Activated naive CD4-positive, alpha-beta T cell treated with anti-CD3 and anti-CD28 coated beads, Interleukin-2, amount 50 U/mL, for 72 hours (primary cell): ENCODE results near the gene NRAP. TPM values are rescaled to one million over a fixed set of nuclear protein-coding genes. Genes with fewer than 3 reads are reported as not detected.

Source experiments
- ATAC-seq, 2 donors: fragments of 150-1000 bp; cut with Tn5 transposase; 2 replicates each; pipeline ENCODE4 v1.10.0; 2021; ENCODE audit warnings: mild to moderate bottlenecking in 2 of 2, moderate library complexity in 2 of 2
- DNase-seq, 2 donors: peaks; one replicate each; pipeline ENCODE4 v3.0.0; 2021 to 2022; ENCODE audit warnings: low spot score in 2 of 2
- H3K27ac Mint-ChIP-seq, 2 donors: one replicate each; pipeline ENCODE4 v1.8.0; 2022; ENCODE audit warnings: mild to moderate bottlenecking in 2 of 2, mixed read lengths in 2 of 2
- H3K36me3 Mint-ChIP-seq, 2 donors: one replicate each; pipeline ENCODE4 v1.8.0; 2022; ENCODE audit warnings: mixed read lengths in 2 of 2
- H3K9me3 Mint-ChIP-seq, 2 donors: one replicate each; pipeline ENCODE4 v1.8.0; 2022; ENCODE audit warnings: mixed read lengths in 2 of 2
- total RNA-seq, 2 donors: library from RNA; stranded (reverse); gene quantifications; one replicate each; pipeline ENCODE4 v1.2.3, GENCODE V29; 2022

The NRAP gene
- not detected for total RNA-seq

- no peak for ATAC-seq
- Mint-ChIP-seq H3K36me3 (peaks cover 0 to 4% of the 10 kb centered on the region in 2 donors), H3K27ac (no peak within 1 kb of the TSS), H3K9me3 (peaks cover 0 to 4% of the 10 kb centered on the region in 2 donors)
- DNase-seq, result no peak
Observed at GRCh38 chr10:113663908-113664307, at the start of gene NRAP. TSS of gene NRAP (minus strand) at chr10:113664041. CDS start at chr10:113663882, 159 bp downstream.

- ATAC-seq (no peak), DNase-seq (no peak)
- no peak overlapping the region for H3K27ac Mint-ChIP-seq
- no peaks in the 10 kb centered on the region for H3K9me3 Mint-ChIP-seq
- peaks cover 6 to 11% of the 10 kb centered on the region in 2 donors for H3K36me3 Mint-ChIP-seq
Observed at GRCh38 chr10:113713640-113713982, 49.8 kb upstream of the NRAP start.

- ATAC-seq (no peak), DNase-seq (no peak)
- no peaks in the 10 kb centered on the region for H3K9me3 Mint-ChIP-seq
- H3K36me3 Mint-ChIP-seq, result peaks cover 6 to 11% of the 10 kb centered on the region in 2 donors
- no peak overlapping the region for H3K27ac Mint-ChIP-seq
Observed at GRCh38 chr10:113712755-113713639, 49.2 kb upstream of the NRAP start.

GRCh38 chr10:113712024-113712423, 48.2 kb upstream of the NRAP start:
- no peaks in the 10 kb centered on the region for H3K9me3 Mint-ChIP-seq
- H3K36me3 Mint-ChIP-seq, result peaks cover 6 to 11% of the 10 kb centered on the region in 2 donors
- no peak for ATAC-seq

GRCh38 chr10:113711142-113711541, 47.3 kb upstream of the NRAP start:
- peaks cover 6 to 11% of the 10 kb centered on the region in 2 donors for H3K36me3 Mint-ChIP-seq
- H3K9me3 Mint-ChIP-seq, result no peaks in the 10 kb centered on the region
- no peak overlapping the region for H3K27ac Mint-ChIP-seq

More at GRCh38 chr10:113712024-113712423, 48.2 kb upstream of the NRAP start:
- no peak for DNase-seq
- no peak overlapping the region for H3K27ac Mint-ChIP-seq

GRCh38 chr10:113709221-113709838, 45.5 kb upstream of the NRAP start:
- peak overlapping the region in 1 of 2 donors; percentile 16 for H3K27ac Mint-ChIP-seq
- no peaks in the 10 kb centered on the region for H3K9me3 Mint-ChIP-seq
- H3K36me3 Mint-ChIP-seq, result peaks cover 5% of the 10 kb centered on the region in 2 donors
- ATAC-seq (no peak), DNase-seq (no peak)

More at GRCh38 chr10:113711142-113711541, 47.3 kb upstream of the NRAP start:
- DNase-seq (no peak), ATAC-seq (no peak)

GRCh38 chr10:113708640-113709039, 44.8 kb upstream of the NRAP start:
- ATAC-seq (no peak), DNase-seq (no peak)
- Mint-ChIP-seq H3K36me3 (peaks cover 0 to 5% of the 10 kb centered on the region in 2 donors), H3K9me3 (no peaks in the 10 kb centered on the region), H3K27ac (peak overlapping the region; percentile 16 to 82)

GRCh38 chr10:113706623-113707022, 42.8 kb upstream of the NRAP start:
- peaks cover 0 to 5% of the 10 kb centered on the region in 2 donors for H3K36me3 Mint-ChIP-seq
- peak in 1 of 2 donors; percentile 43 for ATAC-seq
- no peak for DNase-seq
- H3K27ac Mint-ChIP-seq, result peak overlapping the region in 1 of 2 donors; percentile 23
- no peaks in the 10 kb centered on the region for H3K9me3 Mint-ChIP-seq

- Mint-ChIP-seq H3K9me3 (no peaks in the 10 kb centered on the region), H3K36me3 (peaks cover 0 to 5% of the 10 kb centered on the region in 2 donors), H3K27ac (no peak overlapping the region)
- ATAC-seq (no peak), DNase-seq (no peak)
Observed at GRCh38 chr10:113705344-113705652, 41.5 kb upstream of the NRAP start.

GRCh38 chr10:113704637-113705343, 40.9 kb upstream of the NRAP start:
- peaks cover 0 to 5% of the 10 kb centered on the region in 2 donors for H3K36me3 Mint-ChIP-seq
- no peak for ATAC-seq
- H3K9me3 Mint-ChIP-seq, result no peaks in the 10 kb centered on the region
- DNase-seq, result peak in 1 of 2 donors; percentile 10
- no peak overlapping the region for H3K27ac Mint-ChIP-seq

- Mint-ChIP-seq H3K9me3 (peaks cover 14% of the 10 kb centered on the region in 2 donors), H3K36me3 (peaks cover 16 to 43% of the 10 kb centered on the region in 2 donors), H3K27ac (no peak overlapping the region)
- ATAC-seq (no peak), DNase-seq (no peak)
Observed at GRCh38 chr10:113697595-113697994, 33.8 kb upstream of the NRAP start.

- peaks cover 17 to 19% of the 10 kb centered on the region in 2 donors for H3K9me3 Mint-ChIP-seq
- ATAC-seq (no peak), DNase-seq (no peak)
- no peak overlapping the region for H3K27ac Mint-ChIP-seq
- H3K36me3 Mint-ChIP-seq, result peaks cover 30 to 58% of the 10 kb centered on the region in 2 donors
Observed at GRCh38 chr10:113695691-113696090, 31.9 kb upstream of the NRAP start.

- DNase-seq (no peak), ATAC-seq (no peak)
- peaks cover 42 to 71% of the 10 kb centered on the region in 2 donors for H3K36me3 Mint-ChIP-seq
- H3K9me3 Mint-ChIP-seq, result peaks cover 24 to 33% of the 10 kb centered on the region in 2 donors
- H3K27ac Mint-ChIP-seq, result no peak overlapping the region
Observed at GRCh38 chr10:113693348-113693747, 29.5 kb upstream of the NRAP start.

GRCh38 chr10:113692271-113692670, 28.4 kb upstream of the NRAP start:
- Mint-ChIP-seq H3K9me3 (peaks cover 32 to 43% of the 10 kb centered on the region in 2 donors), H3K36me3 (peaks cover 48 to 78% of the 10 kb centered on the region in 2 donors), H3K27ac (no peak overlapping the region)
- DNase-seq (no peak), ATAC-seq (no peak)

GRCh38 chr10:113691381-113691780, 27.5 kb upstream of the NRAP start:
- peaks cover 48 to 83% of the 10 kb centered on the region in 2 donors for H3K36me3 Mint-ChIP-seq
- H3K27ac Mint-ChIP-seq, result no peak overlapping the region
- peaks cover 36 to 47% of the 10 kb centered on the region in 2 donors for H3K9me3 Mint-ChIP-seq
- DNase-seq, result no peak
- ATAC-seq, result no peak

GRCh38 chr10:113690749-113691148, 26.9 kb upstream of the NRAP start:
- DNase-seq, result no peak
- H3K36me3 Mint-ChIP-seq, result peaks cover 51 to 83% of the 10 kb centered on the region in 2 donors
- H3K27ac Mint-ChIP-seq, result no peak overlapping the region
- no peak for ATAC-seq
- peaks cover 38 to 53% of the 10 kb centered on the region in 2 donors for H3K9me3 Mint-ChIP-seq

GRCh38 chr10:113689574-113689973, 25.7 kb upstream of the NRAP start:
- Mint-ChIP-seq H3K36me3 (peaks cover 59 to 81% of the 10 kb centered on the region in 2 donors), H3K27ac (no peak overlapping the region), H3K9me3 (peaks cover 46 to 58% of the 10 kb centered on the region in 2 donors)
- ATAC-seq, result no peak
- DNase-seq, result no peak
